ENCODE measurements around the gene NEURL1. TPM values are rescaled to one million over a fixed set of nuclear protein-coding genes. Genes with fewer than 3 reads are reported as not detected.
A peak's percentile ranks its signal among the peaks of the same experiment; 100 is the strongest.

Gene NEURL1
- total RNA-seq, 1 donor, result under 0.01 TPM

- H3K4me3 ChIP-seq (ENCODE audit: low read depth, low read length), result peak overlapping the region; percentile 36
- no peak for DNase-seq (ENCODE audit: low read depth)
- no peak for TF ChIP-seq CTCF (IDR thresholded peaks at IDR 0.05; ENCODE audit: insufficient read depth, low read depth, low read length)
These were observed 61.8 kb downstream of the NEURL1 start for GRCh38 chr10:103555325-103555649.

- no peak overlapping the region for H3K4me3 ChIP-seq (ENCODE audit: low read depth, low read length)
- no peak for TF ChIP-seq CTCF (IDR thresholded peaks at IDR 0.05; ENCODE audit: insufficient read depth, low read depth, low read length)
- no peak for DNase-seq (ENCODE audit: low read depth)
These were observed 62.2 kb downstream of the NEURL1 start for GRCh38 chr10:103555712-103556111.

GRCh38 chr10:103556383-103557007 lies 63.0 kb downstream of the NEURL1 start:
- no peak for TF ChIP-seq CTCF (IDR thresholded peaks at IDR 0.05; ENCODE audit: insufficient read depth, low read depth, low read length)
- no peak overlapping the region for H3K4me3 ChIP-seq (ENCODE audit: low read depth, low read length)
- no peak for DNase-seq (ENCODE audit: low read depth)

- DNase-seq (ENCODE audit: low read depth), result no peak
- no peak for TF ChIP-seq CTCF (IDR thresholded peaks at IDR 0.05; ENCODE audit: insufficient read depth, low read depth, low read length)
- H3K4me3 ChIP-seq (ENCODE audit: low read depth, low read length), result no peak overlapping the region
These were observed 64.0 kb downstream of the NEURL1 start for GRCh38 chr10:103557455-103557854.

- TF ChIP-seq CTCF (IDR thresholded peaks at IDR 0.05; ENCODE audit: insufficient read depth, low read depth, low read length), result no peak
- H3K4me3 ChIP-seq (ENCODE audit: low read depth, low read length), result no peak overlapping the region
- DNase-seq (ENCODE audit: low read depth), result no peak
These were observed 65.4 kb downstream of the NEURL1 start for GRCh38 chr10:103558911-103559310.

- H3K4me3 ChIP-seq (ENCODE audit: low read depth, low read length), result no peak overlapping the region
- no peak for TF ChIP-seq CTCF (IDR thresholded peaks at IDR 0.05; ENCODE audit: insufficient read depth, low read depth, low read length)
- no peak for DNase-seq (ENCODE audit: low read depth)
These were observed 66.3 kb downstream of the NEURL1 start for GRCh38 chr10:103559776-103560175.

GRCh38 chr10:103560886-103561285 lies 67.4 kb downstream of the NEURL1 start:
- H3K4me3 ChIP-seq (ENCODE audit: low read depth, low read length), result no peak overlapping the region
- DNase-seq (ENCODE audit: low read depth), result no peak
- TF ChIP-seq CTCF (IDR thresholded peaks at IDR 0.05; ENCODE audit: insufficient read depth, low read depth, low read length), result no peak

Measured in fibroblast of villous mesenchyme (primary cell).